Measurements from ENCODE around the gene DCTN2.
"Not testable (repeated sequence)": the region's sequence is repeated elsewhere in the genome, so short reads cannot be mapped to it uniquely, and the experiment has no call there.

The DCTN2 gene

DNA sequence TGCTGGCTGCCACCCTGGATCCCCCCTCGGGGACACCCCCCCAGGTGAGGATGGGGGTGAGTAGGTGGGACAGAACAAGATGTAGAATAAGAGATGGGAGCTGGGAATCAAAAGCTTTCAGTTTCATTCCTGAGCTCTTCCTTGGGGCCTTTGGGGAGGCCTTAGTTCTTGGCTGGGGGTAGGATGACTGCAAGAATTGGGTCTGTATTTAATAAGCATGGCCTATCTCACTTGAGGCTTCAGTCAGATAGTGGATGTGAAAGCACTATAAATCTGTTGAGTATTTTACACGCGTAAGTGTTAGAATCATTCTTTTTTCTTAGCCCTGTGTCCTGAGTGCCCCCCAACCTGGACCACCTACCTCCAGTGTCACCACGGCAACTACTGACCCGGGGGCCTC lies 19.8 kb downstream of the DCTN2 start:
- DNase-seq (ENCODE audit: low spot score) = no peak

GRCh38 chr12:57526477-57527126 lies 20.4 kb downstream of the DCTN2 start:
- no peak for DNase-seq (ENCODE audit: low spot score)

DNA sequence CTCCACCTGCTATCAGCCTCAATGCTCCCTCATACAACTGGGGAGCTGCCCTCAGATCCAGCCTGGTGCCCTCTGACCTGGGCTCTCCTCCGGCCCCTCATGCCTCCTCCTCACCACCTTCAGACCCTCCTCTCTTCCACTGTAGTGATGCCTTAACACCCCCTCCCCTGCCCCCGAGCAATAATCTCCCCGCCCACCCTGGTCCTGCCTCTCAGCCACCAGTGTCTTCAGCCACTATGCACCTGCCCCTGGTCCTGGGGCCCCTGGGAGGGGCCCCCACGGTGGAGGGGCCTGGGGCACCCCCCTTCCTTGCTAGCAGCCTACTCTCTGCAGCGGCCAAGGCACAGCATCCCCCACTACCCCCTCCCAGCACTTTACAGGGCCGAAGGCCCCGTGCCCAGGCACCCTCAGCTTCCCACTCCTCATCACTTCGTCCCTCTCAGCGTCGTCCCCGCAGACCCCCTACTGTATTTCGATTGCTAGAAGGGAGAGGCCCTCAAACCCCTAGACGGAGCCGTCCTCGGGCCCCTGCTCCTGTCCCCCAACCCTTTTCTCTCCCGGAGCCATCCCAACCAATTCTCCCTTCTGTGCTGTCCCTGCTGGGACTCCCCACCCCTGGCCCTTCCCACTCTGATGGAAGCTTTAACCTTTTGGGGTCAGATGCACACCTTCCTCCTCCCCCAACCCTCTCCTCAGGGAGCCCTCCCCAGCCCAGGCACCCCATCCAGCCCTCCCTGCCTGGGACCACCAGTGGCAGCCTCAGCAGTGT lies 21.2 kb downstream of the DCTN2 start:
- no peak for DNase-seq (ENCODE audit: low spot score)

GRCh38 chr12:57524814-57525614 lies 22.0 kb downstream of the DCTN2 start:
- DNase-seq (ENCODE audit: low spot score) = no peak

DNA sequence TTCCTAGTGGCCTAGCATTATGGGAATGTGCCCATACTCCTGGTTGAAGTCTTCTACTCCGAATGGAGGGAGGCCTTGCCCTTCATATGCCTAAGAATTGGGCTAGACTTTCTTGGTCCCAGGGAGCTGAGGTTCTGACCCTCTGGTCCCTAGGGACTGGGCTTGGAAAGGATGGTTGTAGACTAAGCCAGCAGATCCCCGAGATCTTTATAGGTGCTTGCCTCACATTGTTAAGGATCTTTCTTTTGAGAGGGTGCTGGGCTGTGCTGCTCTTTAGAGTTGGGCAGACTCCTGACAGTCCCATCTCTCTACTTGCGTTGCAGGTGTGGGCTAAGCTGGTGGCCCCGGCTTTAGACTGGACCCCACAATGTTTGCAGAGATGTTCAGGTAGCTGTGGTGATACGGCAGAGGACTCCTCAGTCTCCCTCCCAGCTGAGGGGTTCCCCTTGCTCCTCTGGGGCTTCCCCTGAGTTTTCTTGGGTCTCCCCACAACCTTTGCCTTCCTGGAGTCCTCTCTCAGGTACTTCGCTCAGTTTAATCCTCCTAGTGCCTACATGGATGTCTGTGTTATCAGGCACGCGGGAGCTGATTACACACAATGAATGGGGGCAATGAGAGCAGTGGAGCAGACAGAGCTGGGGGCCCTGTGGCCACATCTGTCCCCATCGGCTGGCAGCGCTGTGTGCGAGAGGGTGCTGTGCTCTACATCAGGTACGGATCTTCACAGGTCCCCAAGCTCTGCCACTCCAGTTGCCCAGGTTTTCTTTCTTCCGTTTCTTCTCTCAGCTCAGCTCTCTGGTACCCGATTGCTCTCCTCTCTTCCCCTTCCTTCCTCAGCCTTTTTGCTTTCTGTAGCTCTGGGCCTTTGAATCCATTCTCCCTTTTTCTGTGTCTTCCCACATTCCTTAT lies 23.0 kb downstream of the DCTN2 start:
- DNase-seq (ENCODE audit: low spot score) = no peak

DNA sequence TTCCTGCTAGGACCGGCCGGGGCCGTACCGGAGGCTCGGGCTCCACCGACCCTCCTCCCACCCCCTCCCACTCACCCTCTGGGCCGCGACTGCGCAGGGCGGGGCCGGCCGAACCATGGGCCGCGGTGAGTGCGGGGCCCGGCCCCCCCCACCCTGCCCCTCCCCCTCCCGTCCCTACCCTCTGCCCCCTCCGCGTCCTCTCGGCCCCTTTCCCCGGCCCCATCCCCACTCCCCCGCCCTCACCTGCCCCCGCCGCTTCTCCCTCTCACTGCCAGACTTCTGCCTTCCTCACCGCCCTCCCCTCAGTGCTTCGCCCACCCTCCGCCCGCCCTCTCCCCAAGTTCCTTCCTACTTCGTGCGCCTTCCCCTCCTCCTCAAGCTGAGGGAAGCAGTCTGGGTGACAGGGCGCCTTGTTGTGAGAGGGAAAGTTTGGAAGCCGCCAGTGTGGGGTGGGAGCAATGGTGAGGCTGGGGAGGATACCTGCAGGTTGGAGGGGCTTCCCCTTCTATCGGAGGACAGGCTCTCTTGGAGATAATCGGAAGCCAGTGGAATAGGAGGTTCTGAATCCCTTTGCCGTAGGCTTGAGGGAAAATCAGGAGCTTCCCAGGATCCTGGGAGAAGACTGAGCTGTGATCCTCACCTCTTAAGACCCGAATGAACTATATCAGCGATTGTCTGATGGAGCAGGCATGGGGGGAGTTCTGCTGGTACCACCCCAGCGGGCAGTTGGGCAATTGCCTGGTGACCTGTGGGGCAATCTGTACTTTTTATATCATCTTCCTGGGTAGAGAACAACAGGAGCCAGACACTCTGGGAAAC lies 23.9 kb downstream of the DCTN2 start:
- no peak for DNase-seq (ENCODE audit: low spot score)

DNA sequence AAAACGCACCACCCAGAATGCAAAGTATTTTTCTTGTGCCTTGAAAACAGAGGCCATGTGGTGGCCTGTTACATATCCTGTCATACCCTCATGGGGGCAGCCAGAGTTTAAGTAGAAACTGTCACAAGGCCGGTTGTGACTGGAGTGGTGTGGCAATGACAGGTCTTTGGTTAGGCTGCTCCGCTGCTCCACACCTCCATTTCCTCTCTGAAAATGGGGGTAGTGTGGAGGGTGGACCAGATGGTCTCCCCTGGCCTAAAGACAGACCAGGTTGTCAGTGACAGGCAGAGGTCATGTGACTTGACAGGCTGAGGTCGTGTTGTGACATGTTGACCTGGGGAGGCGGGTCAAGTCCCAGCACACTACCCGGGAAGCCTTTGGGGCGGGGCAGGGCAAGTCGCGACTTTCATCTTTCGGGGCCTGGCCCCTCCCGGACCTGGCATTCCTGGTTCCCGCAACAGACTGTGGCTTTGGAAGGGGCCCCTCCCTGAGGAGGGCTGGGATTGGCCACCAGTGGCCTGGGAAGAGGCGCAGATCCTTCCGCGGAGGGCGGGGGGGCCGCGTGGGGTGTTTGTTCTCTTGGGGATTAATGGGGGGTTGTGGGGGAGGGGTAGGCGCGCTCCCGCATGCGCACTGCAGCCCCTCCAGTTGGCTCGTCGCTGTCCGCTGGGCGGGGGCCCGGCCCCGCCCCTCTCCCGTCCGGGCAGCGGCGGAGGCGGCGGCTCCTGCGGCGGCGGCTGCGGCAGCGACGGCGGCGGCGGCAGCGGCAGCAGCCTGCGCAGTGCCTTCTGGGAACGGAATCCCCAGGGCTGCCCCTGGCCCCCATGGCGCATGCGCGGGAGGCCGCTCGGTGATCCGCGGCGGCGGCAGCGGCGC lies 24.7 kb downstream of the DCTN2 start, which contains the start of gene MBD6:
Gene MBD6, plus strand, starts transcription at position 814 of the 876 bp plus-strand sequence. CDS start 1,480 bp downstream, outside the sequence.
- DNase-seq (ENCODE audit: low spot score) = peak; percentile 98

- no peak for DNase-seq (ENCODE audit: low spot score)
Observed at GRCh38 chr12:57521525-57522010, 25.4 kb downstream of the DCTN2 start.

GRCh38 chr12:57520053-57520818 lies 26.8 kb downstream of the DCTN2 start, which contains the start of gene DDIT3:
Gene DDIT3 (minus strand): TSS chr12:57520514. CDS start chr12:57517406, 3,108 bp downstream.
- peak; percentile 96 for DNase-seq (ENCODE audit: low spot score)

GRCh38 chr12:57519796-57520052 lies 27.3 kb downstream of the DCTN2 start:
- DNase-seq (ENCODE audit: low spot score) = peak; percentile 30

DNA sequence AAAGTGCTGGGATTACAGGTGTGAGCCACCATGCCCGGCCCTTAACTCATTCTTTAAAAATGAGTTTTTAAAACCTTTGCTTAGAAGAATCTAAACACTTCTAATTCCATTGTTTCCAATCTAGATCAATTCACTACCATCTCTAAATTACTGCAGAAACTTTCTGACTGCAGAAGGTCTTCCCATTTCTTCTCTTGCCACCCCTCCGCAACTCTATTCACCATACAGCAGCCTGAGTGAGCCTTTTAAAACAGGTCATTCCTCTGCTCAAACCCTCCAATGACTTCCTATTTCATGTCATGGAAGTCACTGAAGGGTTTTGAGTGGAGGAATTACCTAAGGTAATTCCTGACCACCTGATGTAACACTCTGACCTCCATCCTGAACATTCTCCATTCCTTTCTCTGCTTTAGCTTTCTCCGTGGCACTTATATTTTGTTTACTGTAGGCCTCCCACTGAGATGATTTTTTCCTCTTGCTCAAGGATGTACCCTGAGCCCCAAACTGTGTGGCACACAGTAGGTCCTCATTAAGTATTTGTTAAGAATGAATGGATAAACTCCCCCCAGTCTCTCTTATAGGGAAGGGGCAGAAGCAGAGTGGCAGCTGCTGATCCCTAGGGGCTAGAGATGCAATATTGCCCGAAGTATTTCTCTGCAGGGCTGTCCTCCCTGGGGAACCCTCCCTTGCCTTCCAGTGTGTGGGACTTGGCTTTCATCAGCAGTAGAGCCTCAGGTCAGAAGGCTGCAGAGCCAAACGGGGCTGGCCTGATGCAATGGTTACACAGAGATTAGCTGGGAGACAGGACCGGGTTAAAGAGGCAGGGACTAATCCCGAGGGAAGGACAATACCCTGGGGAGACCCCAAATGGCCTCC lies 27.8 kb downstream of the DCTN2 start:
- peak; percentile 38 for DNase-seq (ENCODE audit: low spot score)

DNA sequence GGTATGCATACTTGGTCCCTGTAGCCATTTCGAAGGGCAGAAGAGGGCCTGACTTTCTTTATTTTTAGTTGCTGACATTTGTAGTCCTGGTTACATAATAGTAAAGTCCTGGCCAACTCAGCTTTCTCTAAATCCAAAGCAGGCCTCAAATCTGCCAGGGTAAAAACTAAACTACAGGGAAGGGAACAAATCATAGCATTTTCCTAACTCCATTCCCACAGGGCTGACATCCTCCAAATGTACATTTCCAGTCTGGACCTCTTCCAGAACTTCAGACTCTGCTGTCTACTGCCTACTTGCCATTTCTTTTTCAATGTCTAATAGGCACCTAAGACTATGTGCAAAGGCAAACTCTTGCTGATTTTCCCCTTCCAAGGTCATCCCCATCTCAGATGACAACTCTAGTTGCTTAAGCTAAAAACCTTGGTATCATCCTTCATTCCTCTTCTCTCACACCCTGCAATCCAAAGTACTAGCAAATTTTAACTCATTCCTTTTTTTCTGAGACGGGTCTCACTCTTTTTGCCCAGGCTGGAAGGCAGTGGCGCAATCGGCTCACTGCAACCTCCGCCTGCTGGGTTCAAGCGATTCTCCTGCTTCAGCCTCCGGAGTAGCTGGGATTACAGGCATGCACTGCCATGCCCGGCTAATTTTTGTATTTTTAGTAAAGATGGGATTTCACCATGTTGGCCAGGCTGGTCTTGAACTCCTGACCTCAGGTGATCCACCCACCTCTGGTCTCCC lies 28.6 kb downstream of the DCTN2 start:
- no peak for DNase-seq (ENCODE audit: low spot score)

- DNase-seq (ENCODE audit: low spot score) = not testable (repeated sequence)
Observed at GRCh38 chr12:57517718-57518117, 29.3 kb downstream of the DCTN2 start.

DNA sequence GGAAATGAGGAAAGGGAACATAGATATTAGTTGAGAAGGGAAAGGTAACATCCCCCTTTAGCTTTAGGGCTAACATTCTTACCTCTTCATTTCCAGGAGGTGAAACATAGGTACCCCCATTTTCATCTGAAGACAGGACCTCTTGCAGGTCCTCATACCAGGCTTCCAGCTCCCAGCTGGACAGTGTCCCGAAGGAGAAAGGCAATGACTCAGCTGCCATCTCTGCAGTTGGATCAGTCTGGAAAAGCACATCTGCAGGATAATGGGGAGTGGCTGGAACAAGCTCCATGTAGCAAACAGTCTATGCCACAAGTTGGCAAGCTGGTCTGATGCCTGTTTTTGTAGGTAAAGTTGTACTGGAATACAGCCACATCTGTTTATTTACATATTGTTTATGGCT lies 29.8 kb downstream of the DCTN2 start:
- DNase-seq (ENCODE audit: low spot score) = no peak

GRCh38 chr12:57516617-57517153 lies 30.3 kb downstream of the DCTN2 start:
- DNase-seq (ENCODE audit: low spot score) = no peak

DNA sequence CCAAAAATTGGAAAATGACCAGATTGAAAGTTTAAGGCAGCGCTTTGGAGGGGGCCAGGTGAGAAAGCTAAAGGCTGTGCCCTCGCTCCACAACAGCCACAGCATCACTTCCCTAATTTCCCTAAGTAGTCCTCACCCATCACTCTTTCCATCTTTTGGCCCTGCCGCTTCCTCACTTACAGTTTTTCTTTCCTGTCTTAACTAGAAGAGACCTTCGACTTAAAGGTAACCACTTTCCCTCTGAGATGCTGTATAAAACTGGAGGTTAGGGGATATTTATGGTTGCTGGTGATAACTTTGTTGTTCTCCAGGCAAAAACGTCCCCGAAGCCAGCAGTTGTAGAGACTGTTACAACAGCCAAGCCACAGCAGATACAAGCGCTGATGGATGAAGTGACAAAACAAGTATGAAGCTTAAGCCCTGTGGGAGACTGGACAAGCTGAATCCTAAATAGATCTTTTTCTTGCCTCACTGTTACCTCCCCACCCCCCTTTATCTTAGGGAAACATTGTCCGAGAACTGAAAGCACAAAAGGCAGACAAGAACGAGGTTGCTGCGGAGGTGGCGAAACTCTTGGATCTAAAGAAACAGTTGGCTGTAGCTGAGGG lies 31.0 kb downstream of the DCTN2 start:
- DNase-seq (ENCODE audit: low spot score) = no peak
